SU-DHL-6 (cell line): ENCODE data around the gene URGCP.

Source experiments
- CTCF ChIP-seq: fragments of 200-600 bp; sonication (generic); IDR thresholded peaks from one replicate; pipeline ENCODE4 v1.5.1; 2017; ENCODE audit warnings: antibody characterized with exemption, mild to moderate bottlenecking, low read length, moderate library complexity; ENCODE audit not compliant: insufficient read depth, poor library complexity, severe bottlenecking
- EZH2phosphoT487 ChIP-seq: fragments of 200-600 bp; sonication (generic), shearing (Covaris generic); conservative IDR thresholded peaks from 2 replicates; pipeline ENCODE4 v1.6.1; 2018; ENCODE audit warnings: mild to moderate bottlenecking, antibody characterized with exemption, low read length, moderate library complexity, mixed read lengths

- TF ChIP-seq CTCF (no peak), EZH2phosphoT487 (no peak)
Measured at GRCh38 chr7:43865277-43865676, 41.1 kb downstream of the URGCP start.
